NCI-H1930 (cell line): ENCODE measurements around the gene TSTD2.
"Not testable (repeated sequence)": the region's sequence is repeated elsewhere in the genome, so short reads cannot be mapped to it uniquely, and the experiment has no call there.

ENCODE experiments used
- DNase-seq, 2 experiments: peaks; one replicate each; lab custom pipeline; 2025; lab: John Stamatoyannopoulos, UW

The TSTD2 gene

GRCh38 chr9:97630591-97630990, 2.6 kb downstream of the TSTD2 start:
- no peak for DNase-seq

DNA sequence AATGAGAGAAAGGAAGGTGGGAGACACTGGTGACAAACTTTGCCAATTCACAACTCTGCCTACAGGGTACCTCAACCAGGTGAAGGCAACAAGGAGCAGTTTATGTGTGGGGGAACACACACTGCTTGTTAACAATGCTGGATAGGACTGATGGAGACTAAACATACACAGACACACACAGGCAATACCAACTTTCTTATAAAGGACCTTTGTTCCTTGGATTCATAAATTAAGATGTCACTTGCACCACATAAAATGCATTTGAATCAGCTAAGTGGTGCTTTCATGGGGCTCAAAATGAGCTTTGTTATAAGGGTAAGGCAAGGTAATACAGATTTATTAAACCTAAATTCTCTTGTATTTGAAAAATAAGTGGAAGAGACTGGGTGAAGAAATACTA, 4.0 kb downstream of the TSTD2 start:
- DNase-seq = no peak

DNA sequence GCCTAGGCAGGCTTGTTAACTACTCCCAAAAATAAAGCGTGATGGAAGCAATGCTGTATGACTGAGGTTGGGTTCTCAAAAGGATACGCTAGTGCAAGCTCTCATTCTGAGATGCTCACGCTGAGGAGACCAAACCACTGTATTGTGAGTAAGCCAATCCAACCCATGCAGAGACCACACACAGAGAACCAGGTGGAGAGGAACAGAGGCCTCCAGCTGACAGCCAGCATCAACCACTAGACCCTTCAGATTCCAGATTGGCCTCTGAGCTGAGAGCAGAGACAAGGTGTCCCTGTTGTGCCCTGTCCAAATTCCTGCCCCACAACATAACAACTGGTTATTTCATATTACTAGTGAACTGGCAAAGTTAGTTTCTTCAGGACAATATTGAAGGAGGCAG, 4.5 kb downstream of the TSTD2 start:
- no peak for DNase-seq

DNA sequence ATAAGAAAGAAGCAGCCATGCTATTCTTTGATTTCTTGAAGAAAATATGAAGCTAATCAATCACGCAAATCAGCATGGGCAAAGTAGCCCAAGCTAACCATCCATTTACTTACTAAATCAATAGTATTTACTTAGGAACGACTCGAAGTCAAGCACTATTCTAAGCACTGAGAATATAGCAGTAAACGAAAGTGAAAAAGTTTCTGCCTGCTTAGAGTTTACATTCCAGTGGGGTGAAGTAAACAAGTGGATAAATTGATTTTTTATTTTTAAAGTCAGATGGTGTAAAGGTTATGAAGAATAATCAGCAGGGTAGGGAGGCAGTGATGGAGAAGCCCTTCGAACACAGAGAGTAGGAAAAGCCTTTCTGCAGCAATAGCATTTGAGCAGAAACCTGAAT, 5.5 kb downstream of the TSTD2 start:
- no peak for DNase-seq

- no peak for DNase-seq
Measured at GRCh38 chr9:97625620-97626019, 7.5 kb downstream of the TSTD2 start.

DNA sequence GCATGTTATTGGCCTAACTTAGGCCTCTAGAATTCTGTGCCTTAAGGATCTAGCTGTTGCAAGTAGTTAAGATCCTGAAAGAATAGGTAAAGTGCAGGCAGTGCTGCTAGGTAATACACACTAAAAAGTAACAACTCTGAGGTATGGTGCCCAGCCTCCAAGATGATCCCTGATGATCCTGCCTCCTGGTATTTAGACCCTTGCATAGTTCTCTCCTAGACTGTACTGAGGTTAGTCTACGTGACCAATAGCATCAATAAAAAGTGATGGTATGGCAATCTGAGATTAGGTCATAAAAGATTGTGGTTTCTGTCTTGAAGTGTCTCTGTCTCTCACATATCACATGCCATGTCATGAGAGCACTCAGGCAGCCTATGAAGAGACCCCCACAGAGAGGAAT, 9.2 kb downstream of the TSTD2 start:
- DNase-seq = no peak

GRCh38 chr9:97622483-97622882, 10.7 kb downstream of the TSTD2 start:
- not testable (repeated sequence) for DNase-seq

DNA sequence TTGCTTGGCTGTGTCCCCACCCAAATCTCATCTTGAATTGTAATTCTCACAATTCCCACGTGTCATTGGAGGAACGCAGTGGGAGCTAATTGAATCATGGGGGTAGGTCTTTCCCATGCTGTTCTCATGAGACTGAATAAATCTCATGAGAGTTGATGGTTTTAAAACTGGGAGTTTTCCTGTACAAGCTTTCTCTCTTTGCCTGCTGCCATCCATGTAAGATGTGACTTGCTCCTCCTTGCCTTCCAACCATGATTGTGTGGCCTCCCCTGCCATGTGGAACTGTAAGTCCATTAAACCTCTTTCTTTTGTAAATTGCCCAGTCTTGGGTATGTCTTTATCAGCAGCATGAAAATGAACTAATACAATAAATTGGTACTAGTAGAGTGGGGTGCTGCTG, 13.1 kb downstream of the TSTD2 start:
- DNase-seq = not testable (repeated sequence)

GRCh38 chr9:97617939-97618416, 15.2 kb downstream of the TSTD2 start:
- no peak for DNase-seq

- peak; percentile 15 to 16 for DNase-seq
Measured at GRCh38 chr9:97615439-97616072, 17.6 kb downstream of the TSTD2 start.

GRCh38 chr9:97604901-97605645, 28.1 kb downstream of the TSTD2 start:
- no peak for DNase-seq

DNA sequence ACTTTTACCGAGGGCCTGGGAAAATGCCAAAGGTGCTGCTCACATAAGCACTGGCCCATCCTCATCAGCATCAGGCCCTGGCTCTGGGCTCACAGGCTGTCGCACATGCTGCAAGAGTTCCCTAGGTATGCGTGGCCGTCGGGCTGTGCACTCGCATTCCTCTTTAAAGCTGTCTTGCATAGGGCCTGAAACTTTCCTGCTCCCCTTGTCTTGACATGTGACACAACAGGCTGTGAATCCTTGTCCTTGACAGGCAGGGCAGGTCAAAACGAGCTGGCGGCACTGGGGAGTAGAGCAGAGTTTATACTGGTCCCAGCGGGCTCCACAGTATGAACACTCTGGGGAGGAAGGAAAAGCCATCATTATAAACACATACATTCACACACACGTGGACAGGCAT, 30.7 kb downstream of the TSTD2 start:
- no peak for DNase-seq

DNA sequence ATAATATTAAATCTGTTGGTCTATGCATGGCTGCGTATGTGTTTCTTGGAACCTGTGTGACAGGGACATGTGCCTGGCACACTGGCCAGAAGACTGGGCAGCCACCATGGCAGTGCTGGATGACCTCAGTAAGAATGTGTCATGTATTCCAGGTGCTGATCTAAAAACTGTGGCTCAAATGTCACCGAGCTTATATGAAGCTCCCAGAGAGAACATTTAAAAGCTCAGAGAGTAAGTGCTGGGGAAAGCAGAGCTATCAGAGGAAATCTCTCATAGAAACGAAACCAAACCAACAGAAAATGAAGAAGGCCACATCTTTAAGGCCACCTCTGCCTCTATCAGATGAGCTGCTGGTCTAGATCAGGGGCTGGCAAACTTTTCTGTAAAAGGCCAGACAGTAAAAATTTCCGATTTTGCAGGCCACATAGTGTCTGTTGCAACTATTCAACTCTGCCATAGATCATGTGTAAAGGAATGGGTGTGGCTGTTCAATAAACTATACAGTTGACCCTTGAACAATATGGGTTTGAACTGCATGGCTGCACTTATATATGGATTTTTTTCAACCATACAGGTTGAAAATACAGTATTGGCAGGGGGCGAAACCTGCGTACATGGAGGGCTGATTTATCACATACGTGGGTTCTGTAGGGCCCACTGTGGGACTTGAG, 31.8 kb downstream of the TSTD2 start:
- DNase-seq = no peak

DNA sequence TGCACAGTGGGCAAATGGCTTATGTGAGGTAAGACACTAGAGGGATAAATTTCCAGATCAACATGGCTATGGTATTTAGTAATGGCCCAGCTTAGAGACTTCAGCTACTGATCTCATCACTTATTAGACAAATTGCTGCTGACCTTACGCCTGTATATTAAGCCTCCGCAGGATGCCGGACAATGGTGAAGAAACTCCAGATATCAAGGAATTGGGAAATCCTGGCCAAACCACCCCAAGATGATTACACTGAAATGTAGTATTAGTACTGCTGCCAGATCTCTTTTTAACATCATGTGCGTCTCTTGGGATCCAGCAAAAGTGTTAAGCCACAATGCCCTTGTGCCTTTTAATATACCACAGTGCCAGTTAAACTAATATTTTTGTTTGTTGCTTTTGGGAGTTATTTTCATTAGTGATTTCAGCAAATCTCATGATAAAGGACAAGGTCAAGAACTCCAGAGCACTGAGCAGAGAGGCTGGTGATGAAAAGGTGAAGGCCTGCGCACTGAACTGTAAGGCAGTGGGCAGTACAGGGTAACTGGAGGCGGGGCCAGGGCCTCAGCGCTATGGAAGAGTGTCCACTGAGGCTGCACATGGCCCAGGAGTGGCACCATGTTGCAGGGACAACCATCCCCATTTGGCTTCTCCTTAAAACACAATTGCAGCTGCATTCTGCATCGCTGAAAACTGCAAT, 32.5 kb downstream of the TSTD2 start:
- DNase-seq = no peak

DNA sequence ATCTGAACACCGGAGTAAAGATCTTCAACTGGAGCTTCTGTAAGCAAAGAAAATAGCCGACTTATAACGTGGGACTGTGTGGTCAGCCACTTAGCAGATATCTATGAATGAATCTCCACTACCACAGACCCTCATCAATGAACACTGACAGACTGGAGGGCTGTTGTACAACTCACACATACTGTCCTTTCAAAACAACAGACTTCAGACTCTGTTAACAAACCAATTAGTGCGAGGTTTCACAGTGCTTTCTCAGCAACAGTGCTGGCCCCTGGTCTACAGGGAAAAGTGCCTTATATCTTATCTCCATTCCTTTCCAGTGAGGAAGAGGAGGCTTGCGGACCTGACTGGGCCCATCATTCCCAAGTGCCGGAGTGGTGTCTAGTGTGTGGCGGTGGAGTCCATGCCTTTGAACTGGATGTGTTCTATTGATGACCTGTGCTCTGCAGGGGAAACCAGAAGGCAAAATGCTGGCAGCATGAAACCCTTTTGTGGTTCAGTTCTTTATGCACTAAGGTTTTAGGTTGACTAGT, 33.8 kb downstream of the TSTD2 start:
- DNase-seq = no peak

GRCh38 chr9:97598461-97599288, 34.5 kb downstream of the TSTD2 start:
- peak; percentile 48 to 58 for DNase-seq

DNA sequence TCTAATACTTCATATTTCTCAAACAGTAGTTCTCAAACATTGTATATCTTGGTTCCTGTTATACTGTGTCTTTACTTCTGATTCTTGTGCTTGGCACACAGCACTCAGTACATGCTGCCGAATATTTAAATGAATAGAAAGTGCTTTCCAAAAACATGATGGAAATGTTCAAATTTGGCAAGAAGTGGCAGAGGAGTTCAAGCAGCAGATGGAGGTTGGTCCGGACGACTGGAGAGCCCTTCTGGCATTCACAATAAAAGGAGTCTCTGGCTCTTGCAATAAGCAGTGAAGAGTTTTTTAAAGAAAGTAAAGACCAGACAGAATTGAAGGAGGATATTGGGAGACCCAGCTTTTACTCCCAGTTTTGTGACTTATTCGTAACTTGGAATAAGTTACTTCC, 36.3 kb downstream of the TSTD2 start:
- no peak for DNase-seq

- DNase-seq = no peak
Measured at GRCh38 chr9:97594381-97594921, 38.7 kb downstream of the TSTD2 start.

- DNase-seq = no peak
Measured at GRCh38 chr9:97593960-97594359, 39.2 kb downstream of the TSTD2 start.

GRCh38 chr9:97592126-97592525, 41.0 kb downstream of the TSTD2 start:
- no peak for DNase-seq

GRCh38 chr9:97591535-97591934, 41.6 kb downstream of the TSTD2 start:
- DNase-seq = no peak
